HG03342 (cell line): Measurements from ENCODE around the gene SNTG2.

ENCODE experiments used
- ATAC-seq: cut with Tn5 transposase; IDR thresholded peaks from one replicate; pipeline ENCODE4 v1.9.1; 2021; ENCODE audit warnings: mild to moderate bottlenecking, moderate library complexity; ENCODE audit not compliant: unreplicated experiment

SNTG2 gene

GRCh38 chr2:1170241-1170640 lies 219.6 kb downstream of the SNTG2 start:
- ATAC-seq, result no peak

- no peak for ATAC-seq
Observed at GRCh38 chr2:1170711-1171110, 220.1 kb downstream of the SNTG2 start.

GRCh38 chr2:1173528-1173927 lies 222.9 kb downstream of the SNTG2 start:
- no peak for ATAC-seq

GRCh38 chr2:1181893-1182292 lies 231.2 kb downstream of the SNTG2 start:
- no peak for ATAC-seq

GRCh38 chr2:1183300-1183699 lies 232.7 kb downstream of the SNTG2 start:
- ATAC-seq, result no peak

- ATAC-seq, result no peak
Observed at GRCh38 chr2:1186421-1186820, 235.8 kb downstream of the SNTG2 start.

GRCh38 chr2:1187189-1187588 lies 236.5 kb downstream of the SNTG2 start:
- no peak for ATAC-seq

- no peak for ATAC-seq
Observed at GRCh38 chr2:1192121-1192520, 241.5 kb downstream of the SNTG2 start.

GRCh38 chr2:1193801-1194200 lies 243.2 kb downstream of the SNTG2 start:
- no peak for ATAC-seq

GRCh38 chr2:1203772-1204171 lies 253.1 kb downstream of the SNTG2 start:
- ATAC-seq, result no peak

GRCh38 chr2:1205853-1206252 lies 255.2 kb downstream of the SNTG2 start:
- no peak for ATAC-seq

- ATAC-seq, result no peak
Observed at GRCh38 chr2:1207962-1208510, 257.4 kb downstream of the SNTG2 start.

GRCh38 chr2:1208522-1208921 lies 257.9 kb downstream of the SNTG2 start:
- ATAC-seq, result no peak

GRCh38 chr2:1209246-1209645 lies 258.6 kb downstream of the SNTG2 start:
- ATAC-seq, result no peak

- no peak for ATAC-seq
Observed at GRCh38 chr2:1209761-1210160, 259.1 kb downstream of the SNTG2 start.

GRCh38 chr2:1210352-1210751 lies 259.7 kb downstream of the SNTG2 start:
- ATAC-seq, result no peak

- no peak for ATAC-seq
Observed at GRCh38 chr2:1219901-1220573, 269.4 kb downstream of the SNTG2 start.

- ATAC-seq, result no peak
Observed at GRCh38 chr2:1222056-1222455, 271.4 kb downstream of the SNTG2 start.

- ATAC-seq, result no peak
Observed at GRCh38 chr2:1223791-1224190, 273.1 kb downstream of the SNTG2 start.

GRCh38 chr2:1224901-1225300 lies 274.3 kb downstream of the SNTG2 start:
- ATAC-seq, result no peak

- ATAC-seq, result no peak
Observed at GRCh38 chr2:1226766-1227165, 276.1 kb downstream of the SNTG2 start.

GRCh38 chr2:1227274-1227900 lies 276.7 kb downstream of the SNTG2 start:
- ATAC-seq, result no peak
